NCI-H1694 (cell line): ENCODE measurements around the gene PRPSAP2.

ENCODE experiments used
- DNase-seq: peaks from one replicate; lab custom pipeline; 2025; lab: John Stamatoyannopoulos, UW

The PRPSAP2 gene

GRCh38 chr17:18962494-18962815 is 104.5 kb downstream of the PRPSAP2 start:
- no peak for DNase-seq

GRCh38 chr17:18963126-18964017 is 105.4 kb downstream of the PRPSAP2 start:
- DNase-seq = no peak

- DNase-seq = no peak
These were observed 106.1 kb downstream of the PRPSAP2 start for GRCh38 chr17:18964018-18964351.

GRCh38 chr17:18964550-18964949 is 106.6 kb downstream of the PRPSAP2 start:
- DNase-seq = no peak

- DNase-seq = no peak
These were observed 107.8 kb downstream of the PRPSAP2 start for GRCh38 chr17:18965530-18966236.

GRCh38 chr17:18966831-18967624 is 109.1 kb downstream of the PRPSAP2 start:
- peak; percentile 48 for DNase-seq

GRCh38 chr17:18967916-18968315 is 110.0 kb downstream of the PRPSAP2 start:
- DNase-seq = no peak

- no peak for DNase-seq
These were observed 110.4 kb downstream of the PRPSAP2 start for GRCh38 chr17:18968345-18968744.

GRCh38 chr17:18968945-18969887 is 111.3 kb downstream of the PRPSAP2 start:
- DNase-seq = no peak

- DNase-seq = no peak
These were observed 112.9 kb downstream of the PRPSAP2 start for GRCh38 chr17:18970582-18971480.

- no peak for DNase-seq
These were observed 113.9 kb downstream of the PRPSAP2 start for GRCh38 chr17:18971801-18972200.

GRCh38 chr17:18974407-18975149 is 116.6 kb downstream of the PRPSAP2 start:
- DNase-seq = no peak

- no peak for DNase-seq
These were observed 117.7 kb downstream of the PRPSAP2 start for GRCh38 chr17:18975597-18975996.

GRCh38 chr17:18976201-18976600 is 118.3 kb downstream of the PRPSAP2 start:
- peak; percentile 75 for DNase-seq

GRCh38 chr17:18977021-18977420 is 119.1 kb downstream of the PRPSAP2 start:
- DNase-seq = no peak

GRCh38 chr17:18977646-18978045 is 119.7 kb downstream of the PRPSAP2 start:
- DNase-seq = no peak

GRCh38 chr17:18978050-18978449 is 120.1 kb downstream of the PRPSAP2 start:
- no peak for DNase-seq

- DNase-seq = no peak
These were observed 120.7 kb downstream of the PRPSAP2 start for GRCh38 chr17:18978655-18979054.
